K562 (cell line): ENCODE results near the gene PRKACA. TPM values are rescaled to one million over a fixed set of nuclear protein-coding genes. Genes with fewer than 3 reads are reported as not detected.

Experiments used
- CHCHD3 ChIP-seq: fragments of 250-450 bp; sonication (Bioruptor Pico); IDR thresholded peaks from 2 replicates; pipeline ENCODE4 v2.1.2; 2022; ENCODE audit warnings: mild to moderate bottlenecking
- CLOCK ChIP-seq: fragments of 250-450 bp; sonication (Bioruptor Pico); IDR thresholded peaks from 2 replicates; pipeline ENCODE4 v1.4.0; 2020; ENCODE audit warnings: mild to moderate bottlenecking, moderate library complexity, borderline replicate concordance
- E2F8 ChIP-seq: fragments of 450-650 bp; IDR thresholded peaks from 2 replicates; pipeline ENCODE4 v1.7.1; 2018; ENCODE audit warnings: mild to moderate bottlenecking, low read depth; ENCODE audit not compliant: partially characterized antibody
- EGR1 ChIP-seq: fragments of 450-650 bp; conservative IDR thresholded peaks from 2 replicates; pipeline ENCODE4 v1.6.1; 2017; ENCODE audit warnings: mild to moderate bottlenecking
- FOS ChIP-seq: IDR thresholded peaks from 3 replicates; pipeline ENCODE4 v1.6.1; 2011; ENCODE audit not compliant: insufficient read length; ENCODE audit errors: extremely low read depth
- JUND ChIP-seq, 2 experiments: IDR thresholded peaks; 2 replicates in 1 of 2; 3 replicates in 1 of 2; pipeline ENCODE4 v1.6.1; 2011; ENCODE audit warnings: borderline replicate concordance in 2 of 2, low read depth in 2 of 2, low read length in 2 of 2, improper control_type of control experiment in 1 of 2, missing biosample characterization in 1 of 2, missing genetic modification characterization in 1 of 2, missing genetic modification reagents in 1 of 2
- NRF1 ChIP-seq, 2 experiments: fragments of 450-650 bp; IDR thresholded peaks in 1 of 2; conservative IDR thresholded peaks in 1 of 2; 2 replicates each; pipeline ENCODE4 v1.6.1; 2014; ENCODE audit warnings: mild to moderate bottlenecking in 2 of 2
- TCF15 ChIP-seq: fragments of 250-450 bp; sonication (Bioruptor Pico); IDR thresholded peaks from 2 replicates; pipeline ENCODE4 v1.8.0; 2022; ENCODE audit warnings: moderate library complexity, mild to moderate bottlenecking, inconsistent platforms
- ZBTB26 ChIP-seq: fragments of 450-650 bp; formaldehyde crosslinking; IDR thresholded peaks from 2 replicates; pipeline ENCODE4 v1.4.0; 2022; ENCODE audit warnings: missing genetic modification characterization
- ZFP1 ChIP-seq: fragments of 450-650 bp; formaldehyde crosslinking; IDR thresholded peaks from 2 replicates; pipeline ENCODE4 v1.4.0; 2020; ENCODE audit warnings: mild to moderate bottlenecking, mixed read lengths
- ZNF436 ChIP-seq: fragments of 250-450, 450-650 bp; sonication (Bioruptor Pico); formaldehyde crosslinking; IDR thresholded peaks from 2 replicates; pipeline ENCODE4 v1.7.0; 2020; ENCODE audit warnings: mild to moderate bottlenecking
- ZNF57 ChIP-seq: fragments of 450-650 bp; formaldehyde crosslinking; IDR thresholded peaks from 2 replicates; pipeline ENCODE4 v1.4.0; 2020; ENCODE audit warnings: mild to moderate bottlenecking, moderate library complexity
- ZNF764 ChIP-seq: fragments of 250-450 bp; sonication (Bioruptor Pico); IDR thresholded peaks from 2 replicates; pipeline ENCODE4 v1.4.0; 2020; ENCODE audit warnings: low read depth, mild to moderate bottlenecking, moderate library complexity
- polyA plus RNA-seq, 8 experiments: library from polyadenylated mRNA; depleted of rRNA in 4 of 8; stranded (reverse) in 5 of 8; unstranded in 3 of 8; fragments of >200 nt; fragmentation: Nextera tagmentation in 2 of 8; fragmentation: Illumina TruSeq in 1 of 8; extraction: Ambion mirVana in 2 of 8; extraction: Trizol in 1 of 8; gene quantifications; 2 replicates each; pipeline versions ENCODE4 v1.2.1 to v1.2.3, GENCODE V29; 2011 to 2014; ENCODE audit warnings: inconsistent platforms in 1 of 8, missing spikeins in 1 of 8
- total RNA-seq, 7 experiments: library from RNA; depleted of rRNA in 6 of 7; stranded (reverse); fragments of >200 nt in 6 of 7; fragmentation: Illumina TruSeq in 2 of 7; extraction: Trizol in 2 of 7; gene quantifications; 2 replicates each; pipeline versions ENCODE4 v1.2.1 to v1.2.3, GENCODE V29; 2011 to 2021; ENCODE audit warnings: low replicate concordance in 1 of 7

PRKACA gene
- total and polyA plus RNA-seq, 9 of the 15 experiments (the other 6 are each of a cell fraction or from before 2014, with no cell fraction given) = 1.2 to 63.1 (median 13.0) TPM

- TF ChIP-seq ZBTB26 (CRISPR knock-in tag) = no peak
- no peak for TF ChIP-seq JUND (IDR thresholded peaks at IDR 0.05; ENCODE audit: borderline replicate concordance, low read depth, low read length)
- TF ChIP-seq JUND (tag; IDR thresholded peaks at IDR 0.05; ENCODE audit: borderline replicate concordance, low read depth, low read length) = no peak
- TF ChIP-seq FOS = no peak
- TF ChIP-seq EGR1 = peak; percentile 71
- TF ChIP-seq ZNF57 (CRISPR knock-in tag) = no peak
- no peak for TF ChIP-seq CHCHD3 (CRISPR knock-in tag)
- no peak for TF ChIP-seq TCF15 (CRISPR knock-in tag)
- no peak for TF ChIP-seq ZNF436 (CRISPR knock-in tag)
- TF ChIP-seq ZFP1 = no peak
- no peak for TF ChIP-seq ZNF764 (CRISPR knock-in tag)
- TF ChIP-seq E2F8 = no peak
- no peak for TF ChIP-seq CLOCK (CRISPR knock-in tag)
- peak; percentile 30 to 42; a peak in 3 of 4 replicates for TF ChIP-seq NRF1 (conservative IDR thresholded peaks at IDR 0.05 in 1 of 2, IDR thresholded peaks at IDR 0.05 in 1 of 2)
These were observed 43.4 kb downstream of the PRKACA start (continued) for GRCh38 chr19:14073925-14074838.
